ENCODE data around the gene COX4I1. TPM values are rescaled to one million over a fixed set of nuclear protein-coding genes. Genes with fewer than 3 reads are reported as not detected.
A peak's percentile ranks its signal among the peaks of the same experiment; 100 is the strongest.

The COX4I1 gene
- total and polyA plus RNA-seq, 9 of the 15 experiments (the other 6 are each of a cell fraction or from before 2014, with no cell fraction given) = 651 to 2,356 (median 1,032) TPM

GRCh38 chr16:85781695-85782370, 17.7 kb upstream of the COX4I1 start (continued):
- TF ChIP-seq NELFE (IDR thresholded peaks at IDR 0.05; ENCODE audit: insufficient read depth, insufficient read length) = no peak
- TF ChIP-seq, protein P1, sequence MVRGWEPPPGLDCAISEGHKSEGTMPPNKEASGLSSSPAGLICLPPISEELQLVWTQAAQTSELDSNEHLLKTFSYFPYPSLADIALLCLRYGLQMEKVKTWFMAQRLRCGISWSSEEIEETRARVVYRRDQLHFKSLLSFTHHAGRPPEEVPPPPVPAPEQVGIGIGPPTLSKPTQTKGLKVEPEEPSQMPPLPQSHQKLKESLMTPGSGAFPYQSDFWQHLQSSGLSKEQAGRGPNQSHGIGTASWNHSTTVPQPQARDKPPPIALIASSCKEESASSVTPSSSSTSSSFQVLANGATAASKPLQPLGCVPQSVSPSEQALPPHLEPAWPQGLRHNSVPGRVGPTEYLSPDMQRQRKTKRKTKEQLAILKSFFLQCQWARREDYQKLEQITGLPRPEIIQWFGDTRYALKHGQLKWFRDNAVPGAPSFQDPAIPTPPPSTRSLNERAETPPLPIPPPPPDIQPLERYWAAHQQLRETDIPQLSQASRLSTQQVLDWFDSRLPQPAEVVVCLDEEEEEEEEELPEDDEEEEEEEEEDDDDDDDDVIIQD (CRISPR knock-in tag; IDR thresholded peaks at IDR 0.05) = no peak
- no peak for TF ChIP-seq POLR2AphosphoS5 (IDR thresholded peaks at IDR 0.05; ENCODE audit: control insufficient read depth, insufficient read depth, low read depth, low read length)

GRCh38 chr16:85782451-85782850, 17.0 kb upstream of the COX4I1 start:
- no peak for FAIRE-seq
- Histone ChIP-seq H4K20me1 (replicated peaks; ENCODE audit: control insufficient read depth, insufficient read depth, low read length) (peaks cover 6% of the 10 kb centered on the region; the same call in 1 of the 2 replicates), H3K9me3 (replicated peaks; ENCODE audit: control insufficient read depth, insufficient read depth, low read depth, low read length) (no peaks in the 10 kb centered on the region), H3K4me3 (no peak overlapping the region), H3K9me1 (ENCODE audit: control insufficient read depth, insufficient read depth, low read length) (no peaks in the 10 kb centered on the region), H3K4me1 (replicated peaks in 1 of 2; ENCODE audit: control insufficient read depth in 2 of 2, insufficient read depth in 2 of 2, low read length in 2 of 2) (no peaks in the 10 kb centered on the region), H3K79me2 (ENCODE audit: control insufficient read depth, insufficient read depth, low read length) (0 out of 3 replicates have a peak, but pooled peaks cover 4% of the 10 kb centered on the region), H3K36me3 (ENCODE audit: control insufficient read depth, insufficient read depth, low read length) (peaks cover 86% of the 10 kb centered on the region; the same call in 2 of the 3 replicates), H3K27me3 (ENCODE audit: control insufficient read depth in 2 of 2, insufficient read depth in 2 of 2, low read length in 2 of 2) (no peaks in the 10 kb centered on the region), H2AFZ (ENCODE audit: low read depth, low read length) (no peak overlapping the region), H3K4me2 (ENCODE audit: insufficient read depth, low read length) (no peak overlapping the region), H3K27ac (ENCODE audit: extremely low read depth, low read depth, low read length) (no peak overlapping the region), H3K9ac (ENCODE audit: insufficient read depth in 1 of 2, low read depth in 2 of 2, low read length in 2 of 2) (peak overlapping the region in 1 of 2 experiments; percentile 17; a peak in 1 of 4 replicates)
- in situ Hi-C loops (cut with MboI) = no loop called here
- BruUV-seq (replicated peaks) = no TSS peak
- ChIA-PET POLR2A (interaction anchor here (1.1 kb wide), 1 partner anchor 14 kb away, joined by 3 read pairs; no protein-coding TSS in a partner anchor), CTCF (ENCODE audit: low intra/inter-chr PET ratio) (no interaction called here)
- WGBS (ENCODE audit: insufficient coverage, low coverage, missing lambda C conversion rate) = 94% methylated on average over 6 of the region's 6 CpGs
- intact Hi-C loops (cut with micrococcal nuclease) = no loop called here
- ATAC-seq = no peak
- DNase-seq (ENCODE audit: extremely low read depth in 1 of 4, low spot score in 3 of 4) = no peak
- TF ChIP-seq JUNB (CRISPR knock-in tag; conservative IDR thresholded peaks at IDR 0.05) = no peak
- no peak for TF ChIP-seq PATZ1 (CRISPR knock-in tag; IDR thresholded peaks at IDR 0.05; ENCODE audit: borderline replicate concordance)
- TF ChIP-seq ZNF79 (CRISPR knock-in tag; IDR thresholded peaks at IDR 0.05; ENCODE audit: low read depth) = no peak
- TF ChIP-seq FOXA3 (CRISPR knock-in tag; conservative IDR thresholded peaks at IDR 0.05 in 1 of 2, IDR thresholded peaks at IDR 0.05 in 1 of 2) = no peak
- TF ChIP-seq ZC3H11A (IDR thresholded peaks at IDR 0.05; ENCODE audit: low read depth, low read length) = no peak
- no peak for TF ChIP-seq MNT (conservative IDR thresholded peaks at IDR 0.05)
- no peak for TF ChIP-seq MYBL2 (IDR thresholded peaks at IDR 0.05; ENCODE audit: low read depth)
- no peak for TF ChIP-seq MYBL2 (CRISPR knock-in tag; IDR thresholded peaks at IDR 0.05; ENCODE audit: borderline replicate concordance)
- no peak for TF ChIP-seq ETV5 (CRISPR knock-in tag; IDR thresholded peaks at IDR 0.05; ENCODE audit: low read depth)
- no peak for TF ChIP-seq CBX3 (IDR thresholded peaks at IDR 0.05; ENCODE audit: borderline replicate concordance in 1 of 2, low read length in 2 of 2)
- TF ChIP-seq DMBX1 (CRISPR knock-in tag; IDR thresholded peaks at IDR 0.05; ENCODE audit: borderline replicate concordance) = no peak
- no peak for TF ChIP-seq TBP (optimal IDR thresholded peaks at IDR 0.05; ENCODE audit: low read depth, low read length)
